Measurements from ENCODE around the gene GGNBP2. TPM values are rescaled to one million over a fixed set of nuclear protein-coding genes. Genes with fewer than 3 reads are reported as not detected.

GGNBP2 gene
- total RNA-seq, 1 donor from 2014 or later = 41.7 TPM

DNA sequence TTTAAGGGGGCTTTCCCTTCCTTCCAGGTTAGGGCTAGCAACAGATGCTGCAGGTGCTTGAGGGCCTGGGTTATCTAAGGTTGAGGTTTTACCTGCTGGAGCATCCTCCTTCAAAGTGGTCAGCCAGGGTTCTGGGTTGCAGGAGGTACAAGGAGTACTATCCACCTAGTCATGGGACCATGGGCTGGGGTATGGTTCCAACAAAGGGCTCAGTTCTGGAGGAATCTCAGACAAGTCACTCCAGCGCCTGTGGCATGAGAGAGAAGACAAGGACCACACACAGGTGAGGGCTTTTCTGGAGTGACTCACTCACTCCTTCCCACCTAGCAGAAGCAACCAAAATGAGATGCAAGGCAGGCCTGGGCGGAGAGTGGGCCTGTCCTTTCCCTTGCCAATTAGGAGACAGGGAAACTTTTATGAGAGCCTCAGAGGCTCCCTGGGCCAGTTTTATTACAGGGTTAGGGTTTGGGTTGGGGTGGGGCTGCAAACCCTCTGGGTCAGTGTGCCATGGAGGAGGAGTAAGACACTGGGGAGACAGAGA lies 12.2 kb upstream of the GGNBP2 start:
- peaks cover 37% of the 10 kb centered on the region for H3K36me3 ChIP-seq
- no peaks in the 10 kb centered on the region for H3K9me3 ChIP-seq (replicated peaks)
- H3K27me3 ChIP-seq (ENCODE audit: low read depth) = no peaks in the 10 kb centered on the region
- H3K4me1 ChIP-seq = peaks cover 19% of the 10 kb centered on the region
- H3K27ac ChIP-seq (replicated peaks) = no peak overlapping the region
- TF ChIP-seq, protein P1, sequence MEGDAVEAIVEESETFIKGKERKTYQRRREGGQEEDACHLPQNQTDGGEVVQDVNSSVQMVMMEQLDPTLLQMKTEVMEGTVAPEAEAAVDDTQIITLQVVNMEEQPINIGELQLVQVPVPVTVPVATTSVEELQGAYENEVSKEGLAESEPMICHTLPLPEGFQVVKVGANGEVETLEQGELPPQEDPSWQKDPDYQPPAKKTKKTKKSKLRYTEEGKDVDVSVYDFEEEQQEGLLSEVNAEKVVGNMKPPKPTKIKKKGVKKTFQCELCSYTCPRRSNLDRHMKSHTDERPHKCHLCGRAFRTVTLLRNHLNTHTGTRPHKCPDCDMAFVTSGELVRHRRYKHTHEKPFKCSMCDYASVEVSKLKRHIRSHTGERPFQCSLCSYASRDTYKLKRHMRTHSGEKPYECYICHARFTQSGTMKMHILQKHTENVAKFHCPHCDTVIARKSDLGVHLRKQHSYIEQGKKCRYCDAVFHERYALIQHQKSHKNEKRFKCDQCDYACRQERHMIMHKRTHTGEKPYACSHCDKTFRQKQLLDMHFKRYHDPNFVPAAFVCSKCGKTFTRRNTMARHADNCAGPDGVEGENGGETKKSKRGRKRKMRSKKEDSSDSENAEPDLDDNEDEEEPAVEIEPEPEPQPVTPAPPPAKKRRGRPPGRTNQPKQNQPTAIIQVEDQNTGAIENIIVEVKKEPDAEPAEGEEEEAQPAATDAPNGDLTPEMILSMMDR (IDR thresholded peaks at IDR 0.05; ENCODE audit: borderline replicate concordance) = no peak
- no peak for DNase-seq
- H3K4me3 ChIP-seq = no peak overlapping the region
- intact Hi-C loops (cut with micrococcal nuclease) = no loop called here

DNA sequence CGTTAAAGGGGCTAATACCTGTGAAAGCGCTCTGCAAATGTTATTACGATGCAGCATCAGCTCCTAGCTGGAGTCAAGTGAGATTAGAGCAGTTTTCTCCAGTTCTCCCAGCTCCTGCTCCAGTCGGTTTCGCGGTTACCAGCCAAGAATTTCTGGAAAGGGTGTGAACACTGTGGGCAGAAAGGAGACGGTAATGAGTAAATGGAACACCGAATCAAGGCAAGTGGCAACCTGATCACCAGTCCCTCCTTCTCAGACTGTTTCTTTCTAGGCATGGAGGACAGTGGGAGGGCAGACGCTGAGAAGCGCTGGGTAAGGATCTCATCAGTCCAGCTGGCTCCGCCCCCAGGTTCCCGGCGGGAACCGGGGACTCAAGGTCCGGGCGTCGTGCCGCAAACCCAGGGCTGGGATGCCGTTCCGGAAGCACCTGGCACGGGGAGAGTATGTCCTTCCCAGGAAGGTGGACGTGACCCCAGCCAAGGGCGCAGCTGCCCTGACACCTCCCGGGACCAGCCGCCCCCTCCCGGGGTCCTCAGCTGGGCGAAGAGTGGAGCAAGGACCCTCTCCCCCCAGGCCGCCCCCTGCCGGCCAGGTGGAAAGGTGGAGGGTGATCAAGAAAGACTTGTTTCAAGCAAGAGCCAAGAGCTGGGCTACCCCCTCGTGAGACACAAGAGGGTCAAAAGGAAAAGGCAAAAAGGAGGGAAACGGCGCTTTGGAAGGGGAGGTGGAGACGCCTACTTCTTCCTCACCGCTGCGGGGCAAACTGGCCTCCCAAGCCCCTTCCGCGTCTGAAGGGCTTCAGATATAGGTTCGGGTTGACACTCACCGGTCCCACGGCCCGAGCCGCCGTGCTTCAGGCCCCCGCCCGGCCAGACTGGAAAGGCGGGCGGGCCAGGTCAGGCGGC lies 10.5 kb upstream of the GGNBP2 start:
- TF ChIP-seq, protein P1 (IDR thresholded peaks at IDR 0.05; ENCODE audit: borderline replicate concordance) = peak; percentile 59
- Histone ChIP-seq H3K9me3 (replicated peaks) (no peaks in the 10 kb centered on the region), H3K27ac (replicated peaks) (peak overlapping the region; percentile 96), H3K27me3 (ENCODE audit: low read depth) (no peaks in the 10 kb centered on the region), H3K4me1 (peaks cover 19% of the 10 kb centered on the region), H3K4me3 (peak overlapping the region; percentile 80), H3K36me3 (peaks cover 40% of the 10 kb centered on the region)
- intact Hi-C loops (cut with micrococcal nuclease) = no loop called here
- DNase-seq = peak; percentile 62

DNA sequence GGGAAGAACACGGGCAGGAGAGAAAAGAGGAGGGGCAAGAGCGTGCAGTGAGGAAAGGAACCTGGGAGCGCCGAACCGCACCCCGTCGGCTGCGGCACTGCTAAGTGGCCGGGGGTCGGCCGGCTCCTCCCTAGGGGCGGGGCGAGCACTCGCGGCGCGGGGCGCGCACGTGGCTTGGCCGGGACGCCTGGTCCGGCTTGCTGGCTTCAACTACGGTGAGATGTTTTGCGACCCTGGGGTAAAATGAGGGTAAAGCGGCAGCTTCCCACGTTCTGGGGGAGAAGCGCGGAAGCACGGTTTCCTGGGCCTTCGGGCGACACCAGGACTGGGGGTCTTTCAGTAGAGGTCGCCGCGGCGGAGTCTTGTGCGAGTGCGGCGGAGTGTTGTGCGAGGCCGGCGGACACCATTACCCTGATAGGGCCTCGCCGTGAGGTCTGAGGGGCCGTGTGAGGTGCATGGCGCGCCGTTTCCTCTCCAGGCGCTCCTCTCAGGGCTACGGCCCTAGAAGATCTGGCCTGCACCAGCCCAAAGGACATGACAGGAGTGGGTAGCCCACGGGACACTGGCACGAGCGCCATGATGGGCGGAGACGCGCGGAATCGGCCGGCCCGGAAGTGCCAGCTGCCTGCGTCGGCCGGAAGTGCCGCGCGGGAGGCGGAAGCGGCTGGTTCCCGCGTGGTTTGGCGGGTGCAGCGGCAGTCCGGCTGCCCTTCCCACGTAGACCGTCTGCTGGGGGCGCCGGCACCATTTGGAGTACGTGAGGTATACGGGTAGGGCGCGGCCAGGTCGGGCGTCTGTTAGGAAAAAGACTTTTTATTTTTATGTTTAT lies 9.7 kb upstream of the GGNBP2 start, which contains the start of the genes MYO19 and PIGW:
Gene MYO19, minus strand, starts transcription at position 29 of the 829 bp plus-strand sequence. CDS start 2,330 bp downstream, outside the sequence.
Gene PIGW, plus strand, starts transcription at position 148 of the 829 bp plus-strand sequence. CDS start 2,115 bp downstream, outside the sequence.
- intact Hi-C loops (cut with micrococcal nuclease) = no loop called here

DNA sequence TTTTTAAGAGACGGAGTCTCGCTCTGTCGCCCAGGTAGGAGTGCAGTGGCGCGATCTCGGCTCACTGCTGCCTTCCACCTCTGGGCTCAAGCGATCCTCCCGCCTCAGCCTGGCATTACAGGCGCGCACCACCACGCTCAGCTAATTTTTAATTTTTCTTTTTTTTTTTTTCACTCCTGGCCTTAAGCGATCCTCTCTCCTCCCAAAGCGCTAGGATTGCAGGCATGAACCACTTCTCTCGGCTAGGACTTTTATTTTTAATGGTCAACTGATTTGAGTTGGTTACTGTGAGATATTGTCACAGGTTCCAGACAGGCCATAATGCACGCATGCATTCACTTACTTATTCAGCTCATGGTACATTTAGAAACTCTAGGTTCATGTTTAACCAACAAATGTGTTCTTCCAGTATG lies 9.0 kb upstream of the GGNBP2 start:
- intact Hi-C loops (cut with micrococcal nuclease) = no loop called here
- peaks cover 19% of the 10 kb centered on the region for H3K4me1 ChIP-seq
- peaks cover 36% of the 10 kb centered on the region for H3K36me3 ChIP-seq
- DNase-seq = no peak
- H3K27ac ChIP-seq (replicated peaks) = peak overlapping the region; percentile 96
- no peaks in the 10 kb centered on the region for H3K27me3 ChIP-seq (ENCODE audit: low read depth)
- TF ChIP-seq, protein P1 (IDR thresholded peaks at IDR 0.05; ENCODE audit: borderline replicate concordance) = peak; percentile 20
- peak overlapping the region; percentile 80 for H3K4me3 ChIP-seq
- no peaks in the 10 kb centered on the region for H3K9me3 ChIP-seq (replicated peaks)

More for the DNA sequence above, 9.7 kb upstream of the GGNBP2 start, which contains the start of the genes MYO19 and PIGW:
- H3K36me3 ChIP-seq = peaks cover 36% of the 10 kb centered on the region
- no peaks in the 10 kb centered on the region for H3K27me3 ChIP-seq (ENCODE audit: low read depth)
- peak; percentile 89 for DNase-seq
- TF ChIP-seq, protein P1 (IDR thresholded peaks at IDR 0.05; ENCODE audit: borderline replicate concordance) = no peak
- H3K9me3 ChIP-seq (replicated peaks) = no peaks in the 10 kb centered on the region
- H3K4me1 ChIP-seq = peaks cover 19% of the 10 kb centered on the region
- H3K27ac ChIP-seq (replicated peaks) = peak within 1 kb of the TSS; percentile 96
- H3K4me3 ChIP-seq = peak within 1 kb of the TSS; percentile 80

DNA sequence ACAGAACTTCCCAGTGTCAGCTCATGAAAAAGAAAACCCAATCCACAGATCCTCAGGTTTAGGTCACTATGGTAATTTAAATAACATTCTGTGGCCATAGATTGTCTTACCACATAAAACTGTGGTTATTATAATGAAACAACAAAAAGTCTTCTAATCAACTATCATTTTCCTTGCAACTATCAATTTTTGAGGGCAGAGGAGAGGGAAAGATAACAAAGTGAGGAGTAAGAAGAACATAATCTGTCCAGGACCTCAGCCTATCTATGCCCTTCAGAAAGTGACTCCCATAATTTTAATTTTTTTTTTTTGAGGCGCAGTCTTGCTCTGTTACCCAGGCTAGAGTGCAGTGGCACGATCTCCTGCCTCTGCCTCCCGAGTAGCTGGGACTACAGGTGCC lies 4.0 kb upstream of the GGNBP2 start:
- DNase-seq = no peak
- TF ChIP-seq, protein P1 (IDR thresholded peaks at IDR 0.05; ENCODE audit: borderline replicate concordance) = no peak
- H3K36me3 ChIP-seq = peaks cover 22% of the 10 kb centered on the region
- no peaks in the 10 kb centered on the region for H3K9me3 ChIP-seq (replicated peaks)
- H3K4me3 ChIP-seq = no peak overlapping the region
- no peak overlapping the region for H3K27ac ChIP-seq (replicated peaks)
- peaks cover 33% of the 10 kb centered on the region for H3K4me1 ChIP-seq
- intact Hi-C loops (cut with micrococcal nuclease) = no loop called here
- no peaks in the 10 kb centered on the region for H3K27me3 ChIP-seq (ENCODE audit: low read depth)
